WTC11 (cell line): ENCODE data around the gene ADAM33.

Source experiments
- CREM ChIP-seq: sonication (generic); formaldehyde crosslinking; IDR thresholded peaks from 2 replicates; pipeline ENCODE4 v1.8.1; 2022; ENCODE audit warnings: mild to moderate bottlenecking, missing genetic modification reagents, moderate library complexity
- FOXJ3 ChIP-seq: sonication (generic); formaldehyde crosslinking; IDR thresholded peaks from 2 replicates; pipeline ENCODE4 v1.9.0; 2021; ENCODE audit warnings: missing genetic modification reagents, mild to moderate bottlenecking, borderline replicate concordance
- JUN ChIP-seq: sonication (generic); formaldehyde crosslinking; IDR thresholded peaks from 2 replicates; pipeline ENCODE4 v1.8.0; 2023; ENCODE audit warnings: mild to moderate bottlenecking, missing genetic modification reagents
- KAT7 ChIP-seq: sonication (generic); formaldehyde crosslinking; IDR thresholded peaks from 2 replicates; pipeline ENCODE4 v1.8.1; 2023; ENCODE audit warnings: missing genetic modification reagents, mild to moderate bottlenecking, borderline replicate concordance
- PRRX2 ChIP-seq: fragments of 250-450 bp; sonication (Bioruptor Pico); IDR thresholded peaks from 2 replicates; pipeline ENCODE4 v1.8.0; 2021; ENCODE audit warnings: mild to moderate bottlenecking
- TF ChIP-seq, protein P1 (sequence below): fragments of 200-600 bp; IDR thresholded peaks from 2 replicates; pipeline ENCODE4 v1.8.0; 2022; ENCODE audit warnings: antibody characterized with exemption
- TF ChIP-seq, protein P2 (sequence below): fragments of 250-450 bp; sonication (Bioruptor Pico); IDR thresholded peaks from 2 replicates; pipeline ENCODE4 v1.8.0; 2021; ENCODE audit warnings: mild to moderate bottlenecking
- TF ChIP-seq, protein P3 (sequence below): sonication (generic); formaldehyde crosslinking; IDR thresholded peaks from 2 replicates; pipeline ENCODE4 v1.8.0; 2022; ENCODE audit warnings: mild to moderate bottlenecking, missing genetic modification reagents
- TF ChIP-seq, protein P4 (sequence below): sonication (generic); formaldehyde crosslinking; IDR thresholded peaks from 2 replicates; pipeline ENCODE4 v1.8.0; 2022; ENCODE audit warnings: missing genetic modification reagents
- TF ChIP-seq, protein P5 (sequence below): fragments of 250-450 bp; sonication (Bioruptor Pico); IDR thresholded peaks from 2 replicates; pipeline ENCODE4 v1.9.0; 2021; ENCODE audit warnings: mild to moderate bottlenecking
- TF ChIP-seq, protein P6 (sequence below): sonication (generic); formaldehyde crosslinking; IDR thresholded peaks from 2 replicates; pipeline ENCODE4 v1.8.1; 2022; ENCODE audit warnings: low read depth, mild to moderate bottlenecking, moderate library complexity, missing genetic modification reagents, borderline replicate concordance

GRCh38 chr20:3710011-3710466 is 28.2 kb upstream of the ADAM33 start:
- TF ChIP-seq, protein P1, sequence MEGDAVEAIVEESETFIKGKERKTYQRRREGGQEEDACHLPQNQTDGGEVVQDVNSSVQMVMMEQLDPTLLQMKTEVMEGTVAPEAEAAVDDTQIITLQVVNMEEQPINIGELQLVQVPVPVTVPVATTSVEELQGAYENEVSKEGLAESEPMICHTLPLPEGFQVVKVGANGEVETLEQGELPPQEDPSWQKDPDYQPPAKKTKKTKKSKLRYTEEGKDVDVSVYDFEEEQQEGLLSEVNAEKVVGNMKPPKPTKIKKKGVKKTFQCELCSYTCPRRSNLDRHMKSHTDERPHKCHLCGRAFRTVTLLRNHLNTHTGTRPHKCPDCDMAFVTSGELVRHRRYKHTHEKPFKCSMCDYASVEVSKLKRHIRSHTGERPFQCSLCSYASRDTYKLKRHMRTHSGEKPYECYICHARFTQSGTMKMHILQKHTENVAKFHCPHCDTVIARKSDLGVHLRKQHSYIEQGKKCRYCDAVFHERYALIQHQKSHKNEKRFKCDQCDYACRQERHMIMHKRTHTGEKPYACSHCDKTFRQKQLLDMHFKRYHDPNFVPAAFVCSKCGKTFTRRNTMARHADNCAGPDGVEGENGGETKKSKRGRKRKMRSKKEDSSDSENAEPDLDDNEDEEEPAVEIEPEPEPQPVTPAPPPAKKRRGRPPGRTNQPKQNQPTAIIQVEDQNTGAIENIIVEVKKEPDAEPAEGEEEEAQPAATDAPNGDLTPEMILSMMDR, result no peak
- TF ChIP-seq FOXJ3 (CRISPR knock-in tag) (no peak), KAT7 (CRISPR knock-in tag) (no peak), JUN (CRISPR knock-in tag) (no peak), PRRX2 (CRISPR knock-in tag) (no peak), CREM (CRISPR knock-in tag) (no peak)
- TF ChIP-seq, protein P2, sequence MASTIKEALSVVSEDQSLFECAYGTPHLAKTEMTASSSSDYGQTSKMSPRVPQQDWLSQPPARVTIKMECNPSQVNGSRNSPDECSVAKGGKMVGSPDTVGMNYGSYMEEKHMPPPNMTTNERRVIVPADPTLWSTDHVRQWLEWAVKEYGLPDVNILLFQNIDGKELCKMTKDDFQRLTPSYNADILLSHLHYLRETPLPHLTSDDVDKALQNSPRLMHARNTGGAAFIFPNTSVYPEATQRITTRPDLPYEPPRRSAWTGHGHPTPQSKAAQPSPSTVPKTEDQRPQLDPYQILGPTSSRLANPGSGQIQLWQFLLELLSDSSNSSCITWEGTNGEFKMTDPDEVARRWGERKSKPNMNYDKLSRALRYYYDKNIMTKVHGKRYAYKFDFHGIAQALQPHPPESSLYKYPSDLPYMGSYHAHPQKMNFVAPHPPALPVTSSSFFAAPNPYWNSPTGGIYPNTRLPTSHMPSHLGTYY (CRISPR knock-in tag), result no peak
- TF ChIP-seq, protein P3, sequence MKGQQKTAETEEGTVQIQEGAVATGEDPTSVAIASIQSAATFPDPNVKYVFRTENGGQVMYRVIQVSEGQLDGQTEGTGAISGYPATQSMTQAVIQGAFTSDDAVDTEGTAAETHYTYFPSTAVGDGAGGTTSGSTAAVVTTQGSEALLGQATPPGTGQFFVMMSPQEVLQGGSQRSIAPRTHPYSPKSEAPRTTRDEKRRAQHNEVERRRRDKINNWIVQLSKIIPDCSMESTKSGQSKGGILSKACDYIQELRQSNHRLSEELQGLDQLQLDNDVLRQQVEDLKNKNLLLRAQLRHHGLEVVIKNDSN, result no peak
- TF ChIP-seq, protein P4, sequence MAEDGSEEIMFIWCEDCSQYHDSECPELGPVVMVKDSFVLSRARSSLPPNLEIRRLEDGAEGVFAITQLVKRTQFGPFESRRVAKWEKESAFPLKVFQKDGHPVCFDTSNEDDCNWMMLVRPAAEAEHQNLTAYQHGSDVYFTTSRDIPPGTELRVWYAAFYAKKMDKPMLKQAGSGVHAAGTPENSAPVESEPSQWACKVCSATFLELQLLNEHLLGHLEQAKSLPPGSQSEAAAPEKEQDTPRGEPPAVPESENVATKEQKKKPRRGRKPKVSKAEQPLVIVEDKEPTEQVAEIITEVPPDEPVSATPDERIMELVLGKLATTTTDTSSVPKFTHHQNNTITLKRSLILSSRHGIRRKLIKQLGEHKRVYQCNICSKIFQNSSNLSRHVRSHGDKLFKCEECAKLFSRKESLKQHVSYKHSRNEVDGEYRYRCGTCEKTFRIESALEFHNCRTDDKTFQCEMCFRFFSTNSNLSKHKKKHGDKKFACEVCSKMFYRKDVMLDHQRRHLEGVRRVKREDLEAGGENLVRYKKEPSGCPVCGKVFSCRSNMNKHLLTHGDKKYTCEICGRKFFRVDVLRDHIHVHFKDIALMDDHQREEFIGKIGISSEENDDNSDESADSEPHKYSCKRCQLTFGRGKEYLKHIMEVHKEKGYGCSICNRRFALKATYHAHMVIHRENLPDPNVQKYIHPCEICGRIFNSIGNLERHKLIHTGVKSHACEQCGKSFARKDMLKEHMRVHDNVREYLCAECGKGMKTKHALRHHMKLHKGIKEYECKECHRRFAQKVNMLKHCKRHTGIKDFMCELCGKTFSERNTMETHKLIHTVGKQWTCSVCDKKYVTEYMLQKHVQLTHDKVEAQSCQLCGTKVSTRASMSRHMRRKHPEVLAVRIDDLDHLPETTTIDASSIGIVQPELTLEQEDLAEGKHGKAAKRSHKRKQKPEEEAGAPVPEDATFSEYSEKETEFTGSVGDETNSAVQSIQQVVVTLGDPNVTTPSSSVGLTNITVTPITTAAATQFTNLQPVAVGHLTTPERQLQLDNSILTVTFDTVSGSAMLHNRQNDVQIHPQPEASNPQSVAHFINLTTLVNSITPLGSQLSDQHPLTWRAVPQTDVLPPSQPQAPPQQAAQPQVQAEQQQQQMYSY (CRISPR knock-in tag), result no peak
- TF ChIP-seq, protein P5, sequence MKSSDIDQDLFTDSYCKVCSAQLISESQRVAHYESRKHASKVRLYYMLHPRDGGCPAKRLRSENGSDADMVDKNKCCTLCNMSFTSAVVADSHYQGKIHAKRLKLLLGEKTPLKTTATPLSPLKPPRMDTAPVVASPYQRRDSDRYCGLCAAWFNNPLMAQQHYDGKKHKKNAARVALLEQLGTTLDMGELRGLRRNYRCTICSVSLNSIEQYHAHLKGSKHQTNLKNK (CRISPR knock-in tag), result no peak
- TF ChIP-seq, protein P6, sequence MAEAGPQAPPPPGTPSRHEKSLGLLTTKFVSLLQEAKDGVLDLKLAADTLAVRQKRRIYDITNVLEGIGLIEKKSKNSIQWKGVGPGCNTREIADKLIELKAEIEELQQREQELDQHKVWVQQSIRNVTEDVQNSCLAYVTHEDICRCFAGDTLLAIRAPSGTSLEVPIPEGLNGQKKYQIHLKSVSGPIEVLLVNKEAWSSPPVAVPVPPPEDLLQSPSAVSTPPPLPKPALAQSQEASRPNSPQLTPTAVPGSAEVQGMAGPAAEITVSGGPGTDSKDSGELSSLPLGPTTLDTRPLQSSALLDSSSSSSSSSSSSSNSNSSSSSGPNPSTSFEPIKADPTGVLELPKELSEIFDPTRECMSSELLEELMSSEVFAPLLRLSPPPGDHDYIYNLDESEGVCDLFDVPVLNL (CRISPR knock-in tag), result no peak
